SH-SY5Y (cell line): Measurements from ENCODE around the gene ELMO1.

Experiments
- GATA2 ChIP-seq: IDR thresholded peaks from 2 replicates; pipeline ENCODE4 v1.6.1; 2011; ENCODE audit warnings: mild to moderate bottlenecking, low read depth, low read length
- GATA3 ChIP-seq: IDR thresholded peaks from 2 replicates; pipeline ENCODE4 v1.6.1; 2011; ENCODE audit warnings: low read depth, mild to moderate bottlenecking, low read length, moderate library complexity

GRCh38 chr7:37229381-37229780 lies 219.3 kb downstream of the ELMO1 start:
- peak; percentile 79 for TF ChIP-seq GATA2
- TF ChIP-seq GATA3: peak; percentile 87
